HG03039 (cell line): Measurements from ENCODE around the gene NACAD.

ENCODE experiments used
- ATAC-seq: cut with Tn5 transposase; IDR thresholded peaks from one replicate; pipeline ENCODE4 v1.9.1; 2021; ENCODE audit warnings: mild to moderate bottlenecking, moderate library complexity; ENCODE audit not compliant: unreplicated experiment

Gene NACAD

GRCh38 chr7:45092100-45092930, 3.5 kb upstream of the NACAD start:
- no peak for ATAC-seq

GRCh38 chr7:45089341-45089891, 647 bp upstream of the NACAD start:
- ATAC-seq: no peak

- no peak for ATAC-seq
These were observed 545 bp downstream of the NACAD start for GRCh38 chr7:45088146-45088701.

- no peak for ATAC-seq
These were observed 1.2 kb downstream of the NACAD start for GRCh38 chr7:45087301-45088145.

- no peak for ATAC-seq
These were observed 2.3 kb downstream of the NACAD start for GRCh38 chr7:45086331-45087065.

- no peak for ATAC-seq
These were observed 3.1 kb downstream of the NACAD start for GRCh38 chr7:45085619-45086200.

- no peak for ATAC-seq
These were observed 3.7 kb downstream of the NACAD start for GRCh38 chr7:45084901-45085618.

GRCh38 chr7:45084336-45084735, 4.4 kb downstream of the NACAD start:
- ATAC-seq: no peak

- no peak for ATAC-seq
These were observed 5.9 kb downstream of the NACAD start for GRCh38 chr7:45082831-45083331.

GRCh38 chr7:45082031-45082830, 6.5 kb downstream of the NACAD start:
- ATAC-seq: no peak

GRCh38 chr7:45081670-45081974, 7.1 kb downstream of the NACAD start:
- ATAC-seq: no peak

GRCh38 chr7:45080958-45081669, 7.7 kb downstream of the NACAD start:
- no peak for ATAC-seq

GRCh38 chr7:45080265-45080957, 8.4 kb downstream of the NACAD start:
- ATAC-seq: no peak

GRCh38 chr7:45078125-45078681, 10.6 kb downstream of the NACAD start:
- ATAC-seq: no peak

GRCh38 chr7:45077579-45077978, 11.2 kb downstream of the NACAD start:
- ATAC-seq: no peak

GRCh38 chr7:45076946-45077345, 11.8 kb downstream of the NACAD start:
- ATAC-seq: no peak
